Thoracic aorta (tissue), 2 donors: ENCODE data around the gene FLRT2. TPM values are rescaled to one million over a fixed set of nuclear protein-coding genes. Genes with fewer than 3 reads are reported as not detected.

Source experiments
- ATAC-seq: fragments of 150-250 bp; one replicate; pipeline ENCODE4 v1.8.0; 2017; ENCODE audit warnings: low read depth; ENCODE audit not compliant: insufficient number of reproducible peaks, low FRiP score
- DNase-seq: peaks from one replicate; pipeline ENCODE4 v3.0.0-alpha.2; 2020; ENCODE audit warnings: low spot score
- H3K27ac ChIP-seq, 2 donors: fragments of 200-600 bp; sonication (generic); 1 replicate in 1 of 2; 2 replicates in 1 of 2; pipeline ENCODE4 v1.5.1; 2016; ENCODE audit warnings: mild to moderate bottlenecking in 2 of 2, moderate library complexity in 2 of 2
- H3K27me3 ChIP-seq: fragments of 200-600 bp; sonication (generic); replicated peaks from 2 replicates; pipeline ENCODE4 v1.6.0; 2016; ENCODE audit warnings: mild to moderate bottlenecking; ENCODE audit not compliant: insufficient read depth
- H3K36me3 ChIP-seq: fragments of 200-600 bp; sonication (generic); one replicate; pipeline ENCODE4 v1.5.1; 2016
- H3K4me1 ChIP-seq, 2 donors: fragments of 200-600 bp; sonication (generic); 1 replicate in 1 of 2; 2 replicates in 1 of 2; pipeline versions ENCODE4 v1.5.1 to v1.6.0; 2016; ENCODE audit warnings: low read depth in 2 of 2, mild to moderate bottlenecking in 1 of 2; ENCODE audit not compliant: control insufficient read depth in 1 of 2
- H3K4me3 ChIP-seq: fragments of 200-600 bp; sonication (generic); 2 replicates; pipeline ENCODE4 v1.5.1; 2016; ENCODE audit warnings: mild to moderate bottlenecking
- H3K9me3 ChIP-seq: fragments of 200-600 bp; sonication (generic); 2 replicates; pipeline ENCODE4 v1.5.1; 2016
- CTCF ChIP-seq: fragments of 200-600 bp; sonication (generic); IDR thresholded peaks from one replicate; pipeline ENCODE4 v1.5.1; 2019; ENCODE audit warnings: antibody characterized with exemption
- total RNA-seq, 2 donors: library from RNA; depleted of rRNA; stranded (reverse); fragments of >200 nt; gene quantifications; one replicate each; pipeline versions ENCODE4 v1.1.0 to v1.2.3, GENCODE V29; 2016

FLRT2 gene
- total RNA-seq, 2 donors from 2014 or later = 20.1 to 45.4 TPM

- no peaks in the 10 kb centered on the region for H3K4me1 ChIP-seq
- no peak for ATAC-seq
- H3K36me3 ChIP-seq = no peaks in the 10 kb centered on the region
- no peak for DNase-seq
- no peak overlapping the region for H3K4me3 ChIP-seq
- H3K27me3 ChIP-seq = no peaks in the 10 kb centered on the region
- no peaks in the 10 kb centered on the region for H3K9me3 ChIP-seq
- no peak overlapping the region for H3K27ac ChIP-seq
- no peak for TF ChIP-seq CTCF
Observed at GRCh38 chr14:85701116-85701515, 171.2 kb downstream of the FLRT2 start.

GRCh38 chr14:85701763-85702162, 171.8 kb downstream of the FLRT2 start:
- DNase-seq (no peak), ATAC-seq (no peak)
- Histone ChIP-seq H3K9me3 (no peaks in the 10 kb centered on the region), H3K27me3 (no peaks in the 10 kb centered on the region), H3K4me1 (no peaks in the 10 kb centered on the region), H3K36me3 (no peaks in the 10 kb centered on the region), H3K4me3 (no peak overlapping the region), H3K27ac (no peak overlapping the region)
- no peak for TF ChIP-seq CTCF

- Histone ChIP-seq H3K4me3 (no peak overlapping the region), H3K36me3 (no peaks in the 10 kb centered on the region), H3K27ac (no peak overlapping the region), H3K27me3 (no peaks in the 10 kb centered on the region), H3K9me3 (no peaks in the 10 kb centered on the region), H3K4me1 (no peaks in the 10 kb centered on the region)
- TF ChIP-seq CTCF = no peak
- DNase-seq (no peak), ATAC-seq (no peak)
Observed at GRCh38 chr14:85702191-85702590, 172.2 kb downstream of the FLRT2 start.

GRCh38 chr14:85702997-85703396, 173.1 kb downstream of the FLRT2 start:
- Histone ChIP-seq H3K27ac (no peak overlapping the region), H3K27me3 (no peaks in the 10 kb centered on the region), H3K9me3 (no peaks in the 10 kb centered on the region), H3K4me1 (no peaks in the 10 kb centered on the region), H3K36me3 (no peaks in the 10 kb centered on the region), H3K4me3 (no peak overlapping the region)
- no peak for DNase-seq
- no peak for TF ChIP-seq CTCF
- no peak for ATAC-seq
